ENCODE data around the gene ARL8A.

Gene ARL8A

DNA sequence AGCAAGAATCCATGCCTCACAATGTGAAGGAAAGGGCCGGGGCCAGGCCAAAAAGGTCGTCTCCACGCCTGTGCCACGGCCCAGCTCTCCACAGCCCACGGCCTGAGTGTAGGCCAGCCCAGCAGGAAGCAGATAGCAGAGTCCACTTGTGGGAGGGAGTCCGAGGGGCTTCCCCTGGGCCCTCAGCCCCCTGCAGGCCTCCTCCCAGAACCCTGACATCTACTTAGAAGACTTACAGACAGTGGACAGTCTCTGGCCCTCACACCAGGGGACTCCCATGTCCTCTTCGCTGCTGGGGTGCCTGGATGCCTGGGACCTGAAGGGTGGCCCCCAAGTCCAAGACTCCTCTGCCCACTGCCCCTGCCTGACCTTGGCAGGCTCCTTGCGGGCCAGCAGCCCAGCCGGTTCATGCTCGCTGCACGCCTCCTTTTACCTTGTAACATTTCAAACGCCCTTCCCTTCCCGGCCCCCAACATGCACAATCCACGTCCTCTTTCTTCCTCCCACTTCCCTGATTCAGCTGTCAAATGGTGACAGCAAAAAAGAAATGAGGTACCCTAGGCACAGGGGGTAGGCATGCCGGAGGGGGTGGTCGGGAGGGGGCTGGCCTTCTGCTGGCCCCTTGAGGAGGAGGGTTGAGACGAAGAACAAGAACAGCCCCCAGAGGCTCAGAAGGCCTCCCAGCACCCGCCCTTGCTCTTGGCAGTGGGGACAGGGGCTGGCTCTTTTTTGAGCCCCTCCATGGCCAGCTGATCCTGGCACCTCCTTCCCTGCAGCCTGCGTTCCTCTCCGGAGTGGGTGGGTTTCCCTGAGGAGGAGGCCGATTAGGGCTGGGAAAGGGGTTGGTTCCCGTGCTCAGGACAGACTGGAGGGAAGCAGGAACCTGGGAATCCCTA lies 16.9 kb upstream of the ARL8A start:
- H3K4me3 ChIP-seq (replicated peaks; ENCODE audit: low read depth, low read length), result no peak overlapping the region
- no peak for DNase-seq (ENCODE audit: extremely low read depth, low read depth)
- TF ChIP-seq, protein P1, sequence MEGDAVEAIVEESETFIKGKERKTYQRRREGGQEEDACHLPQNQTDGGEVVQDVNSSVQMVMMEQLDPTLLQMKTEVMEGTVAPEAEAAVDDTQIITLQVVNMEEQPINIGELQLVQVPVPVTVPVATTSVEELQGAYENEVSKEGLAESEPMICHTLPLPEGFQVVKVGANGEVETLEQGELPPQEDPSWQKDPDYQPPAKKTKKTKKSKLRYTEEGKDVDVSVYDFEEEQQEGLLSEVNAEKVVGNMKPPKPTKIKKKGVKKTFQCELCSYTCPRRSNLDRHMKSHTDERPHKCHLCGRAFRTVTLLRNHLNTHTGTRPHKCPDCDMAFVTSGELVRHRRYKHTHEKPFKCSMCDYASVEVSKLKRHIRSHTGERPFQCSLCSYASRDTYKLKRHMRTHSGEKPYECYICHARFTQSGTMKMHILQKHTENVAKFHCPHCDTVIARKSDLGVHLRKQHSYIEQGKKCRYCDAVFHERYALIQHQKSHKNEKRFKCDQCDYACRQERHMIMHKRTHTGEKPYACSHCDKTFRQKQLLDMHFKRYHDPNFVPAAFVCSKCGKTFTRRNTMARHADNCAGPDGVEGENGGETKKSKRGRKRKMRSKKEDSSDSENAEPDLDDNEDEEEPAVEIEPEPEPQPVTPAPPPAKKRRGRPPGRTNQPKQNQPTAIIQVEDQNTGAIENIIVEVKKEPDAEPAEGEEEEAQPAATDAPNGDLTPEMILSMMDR (IDR thresholded peaks at IDR 0.05; ENCODE audit: low read depth, low read length, missing control alignments), result no peak

DNA sequence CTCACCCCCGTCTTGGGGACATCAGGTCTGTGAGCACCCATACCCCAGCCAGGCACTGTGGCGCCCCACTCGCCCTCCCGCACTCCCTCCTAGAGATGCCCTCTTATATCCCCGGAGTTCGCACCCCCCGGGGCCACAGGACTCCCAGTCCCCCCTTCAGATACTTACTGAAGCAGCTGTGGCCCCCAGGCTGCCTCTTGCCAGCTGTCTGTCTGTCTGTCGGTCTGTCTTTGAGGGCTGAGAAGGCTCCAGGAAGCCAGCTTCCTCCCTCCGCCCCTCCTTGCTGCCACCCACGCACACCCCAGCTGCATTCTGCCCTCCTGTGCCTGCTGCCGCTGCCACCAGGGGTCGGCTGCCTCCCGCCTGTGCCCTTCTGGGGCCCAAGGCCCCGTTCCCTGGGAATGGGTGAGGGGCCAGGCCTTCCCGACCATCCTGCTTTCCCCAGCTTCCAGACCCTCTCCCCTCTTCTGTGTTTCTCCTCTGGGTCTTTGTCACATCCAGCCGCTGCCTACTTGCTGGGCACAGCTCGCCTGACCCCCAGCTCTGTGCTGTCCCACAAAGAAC lies 15.9 kb upstream of the ARL8A start, which contains the start of gene PTPN7:
Gene PTPN7, minus strand, starts transcription at position 226 of the 564 bp plus-strand sequence. CDS start 1,200 bp downstream, outside the sequence.
- no peak for DNase-seq (ENCODE audit: extremely low read depth, low read depth)
- TF ChIP-seq, protein P1 (IDR thresholded peaks at IDR 0.05; ENCODE audit: low read depth, low read length, missing control alignments), result no peak
- no peak within 1 kb of the TSS for H3K4me3 ChIP-seq (replicated peaks; ENCODE audit: low read depth, low read length)

GRCh38 chr1:202159534-202160371 lies 15.2 kb upstream of the ARL8A start:
- TF ChIP-seq, protein P1 (IDR thresholded peaks at IDR 0.05; ENCODE audit: low read depth, low read length, missing control alignments), result no peak
- no peak for DNase-seq (ENCODE audit: extremely low read depth, low read depth)
- no peak overlapping the region for H3K4me3 ChIP-seq (replicated peaks; ENCODE audit: low read depth, low read length)

GRCh38 chr1:202158810-202159533 lies 14.4 kb upstream of the ARL8A start:
- DNase-seq (ENCODE audit: extremely low read depth, low read depth), result no peak
- no peak overlapping the region for H3K4me3 ChIP-seq (replicated peaks; ENCODE audit: low read depth, low read length)

GRCh38 chr1:202157945-202158344 lies 13.4 kb upstream of the ARL8A start:
- no peak overlapping the region for H3K4me3 ChIP-seq (replicated peaks; ENCODE audit: low read depth, low read length)
- no peak for DNase-seq (ENCODE audit: extremely low read depth, low read depth)
- TF ChIP-seq, protein P1 (IDR thresholded peaks at IDR 0.05; ENCODE audit: low read depth, low read length, missing control alignments), result no peak

More at GRCh38 chr1:202158810-202159533, 14.4 kb upstream of the ARL8A start:
- TF ChIP-seq, protein P1 (IDR thresholded peaks at IDR 0.05; ENCODE audit: low read depth, low read length, missing control alignments), result no peak

GRCh38 chr1:202156590-202156989 lies 12.1 kb upstream of the ARL8A start:
- TF ChIP-seq, protein P1 (IDR thresholded peaks at IDR 0.05; ENCODE audit: low read depth, low read length, missing control alignments), result no peak
- no peak for DNase-seq (ENCODE audit: extremely low read depth, low read depth)
- no peak overlapping the region for H3K4me3 ChIP-seq (replicated peaks; ENCODE audit: low read depth, low read length)
